ENCODE measurements around the gene CATSPERZ. TPM values are rescaled to one million over a fixed set of nuclear protein-coding genes. Genes with fewer than 3 reads are reported as not detected.

The CATSPERZ gene
- total RNA-seq, 4 donors from 2014 or later = not detected

GRCh38 chr11:64256300-64256699, 43.9 kb upstream of the CATSPERZ start:
- H3K4me3 ChIP-seq = no peak overlapping the region
- peaks cover 24% of the 10 kb centered on the region for H3K4me1 ChIP-seq
- peaks cover 66% of the 10 kb centered on the region for H3K36me3 ChIP-seq
- TF ChIP-seq POLR2A (IDR thresholded peaks at IDR 0.05) (no peak), EP300 (IDR thresholded peaks at IDR 0.05) (no peak), CTCF (IDR thresholded peaks at IDR 0.05) (no peak), POLR2AphosphoS5 (IDR thresholded peaks at IDR 0.05) (no peak)
- H3K27me3 ChIP-seq = no peaks in the 10 kb centered on the region
- WGBS = 30% methylated on average over 2 of the region's 15 CpGs
- no peak for DNase-seq (ENCODE audit: low spot score in 2 of 2)
- no peak overlapping the region for H3K27ac ChIP-seq
- no peaks in the 10 kb centered on the region for H3K9me3 ChIP-seq

GRCh38 chr11:64258356-64258755, 41.8 kb upstream of the CATSPERZ start:
- WGBS = 90% methylated on average over 13 of the region's 24 CpGs

GRCh38 chr11:64258946-64259532, 41.1 kb upstream of the CATSPERZ start:
- Histone ChIP-seq H3K36me3 (peaks cover 93% of the 10 kb centered on the region), H3K4me3 (no peak overlapping the region), H3K27ac (no peak overlapping the region), H3K9me3 (no peaks in the 10 kb centered on the region), H3K27me3 (no peaks in the 10 kb centered on the region), H3K4me1 (no peaks in the 10 kb centered on the region)
- 93% methylated on average over 22 of the region's 32 CpGs for WGBS
- TF ChIP-seq EP300 (IDR thresholded peaks at IDR 0.05) = no peak
- TF ChIP-seq POLR2A (IDR thresholded peaks at IDR 0.05) = no peak
- no peak for DNase-seq (ENCODE audit: low spot score in 2 of 2)

More at GRCh38 chr11:64258356-64258755, 41.8 kb upstream of the CATSPERZ start:
- TF ChIP-seq CTCF (IDR thresholded peaks at IDR 0.05) = no peak
- TF ChIP-seq POLR2AphosphoS5 (IDR thresholded peaks at IDR 0.05) = no peak
- TF ChIP-seq EP300 (IDR thresholded peaks at IDR 0.05) = no peak
- TF ChIP-seq POLR2A (IDR thresholded peaks at IDR 0.05) = no peak
- no peak overlapping the region for H3K4me3 ChIP-seq
- no peaks in the 10 kb centered on the region for H3K27me3 ChIP-seq
- H3K36me3 ChIP-seq = peaks cover 86% of the 10 kb centered on the region
- H3K27ac ChIP-seq = no peak overlapping the region
- no peak for DNase-seq (ENCODE audit: low spot score in 2 of 2)
- peaks cover 7% of the 10 kb centered on the region for H3K4me1 ChIP-seq
- no peaks in the 10 kb centered on the region for H3K9me3 ChIP-seq

- Histone ChIP-seq H3K9me3 (no peaks in the 10 kb centered on the region), H3K27ac (no peak overlapping the region), H3K4me3 (no peak overlapping the region), H3K27me3 (no peaks in the 10 kb centered on the region), H3K4me1 (no peaks in the 10 kb centered on the region), H3K36me3 (peaks cover 94% of the 10 kb centered on the region)
- DNase-seq (ENCODE audit: low spot score in 2 of 2) = no peak
- no peak for TF ChIP-seq CTCF (IDR thresholded peaks at IDR 0.05)
- no peak for TF ChIP-seq POLR2AphosphoS5 (IDR thresholded peaks at IDR 0.05)
- TF ChIP-seq POLR2A (IDR thresholded peaks at IDR 0.05) = no peak
- TF ChIP-seq EP300 (IDR thresholded peaks at IDR 0.05) = no peak
- WGBS = 80% methylated on average over 4 of the region's 4 CpGs
These were observed 40.6 kb upstream of the CATSPERZ start for GRCh38 chr11:64259533-64260067.

GRCh38 chr11:64260147-64260708, 39.9 kb upstream of the CATSPERZ start:
- WGBS = 94% methylated on average over 6 of the region's 6 CpGs
- Histone ChIP-seq H3K9me3 (no peaks in the 10 kb centered on the region), H3K36me3 (peaks cover 95% of the 10 kb centered on the region), H3K4me3 (no peak overlapping the region), H3K27ac (no peak overlapping the region), H3K27me3 (no peaks in the 10 kb centered on the region), H3K4me1 (no peaks in the 10 kb centered on the region)
- no peak for DNase-seq (ENCODE audit: low spot score in 2 of 2)
- TF ChIP-seq POLR2AphosphoS5 (IDR thresholded peaks at IDR 0.05) (no peak), POLR2A (IDR thresholded peaks at IDR 0.05) (no peak), CTCF (IDR thresholded peaks at IDR 0.05) (no peak), EP300 (IDR thresholded peaks at IDR 0.05) (no peak)
